GM18502 (cell line): ENCODE measurements around the gene GBA3.

Experiments
- ATAC-seq: cut with Tn5 transposase; IDR thresholded peaks from one replicate; pipeline ENCODE4 v1.9.1; 2021; ENCODE audit warnings: mild to moderate bottlenecking; ENCODE audit not compliant: unreplicated experiment, poor library complexity

Gene GBA3

GRCh38 chr4:22766068-22766467 is 73.3 kb downstream of the GBA3 start:
- ATAC-seq: no peak

- no peak for ATAC-seq
These were observed 85.9 kb downstream of the GBA3 start for GRCh38 chr4:22778547-22779163.

- no peak for ATAC-seq
These were observed 87.6 kb downstream of the GBA3 start for GRCh38 chr4:22780317-22780716.

GRCh38 chr4:22780797-22781196 is 88.1 kb downstream of the GBA3 start:
- no peak for ATAC-seq

- ATAC-seq: no peak
These were observed 95.1 kb downstream of the GBA3 start for GRCh38 chr4:22787753-22788375.

- no peak for ATAC-seq
These were observed 97.9 kb downstream of the GBA3 start for GRCh38 chr4:22790631-22791030.

GRCh38 chr4:22794732-22795131 is 102.0 kb downstream of the GBA3 start:
- no peak for ATAC-seq

GRCh38 chr4:22801391-22801790 is 108.7 kb downstream of the GBA3 start:
- no peak for ATAC-seq

GRCh38 chr4:22802876-22803275 is 110.1 kb downstream of the GBA3 start:
- no peak for ATAC-seq

GRCh38 chr4:22803512-22803911 is 110.8 kb downstream of the GBA3 start:
- no peak for ATAC-seq

- ATAC-seq: no peak
These were observed 122.2 kb downstream of the GBA3 start for GRCh38 chr4:22814906-22815305.

- no peak for ATAC-seq
These were observed 131.4 kb downstream of the GBA3 start for GRCh38 chr4:22824091-22824490.

GRCh38 chr4:22842360-22843018 is 149.8 kb downstream of the GBA3 start:
- no peak for ATAC-seq

- no peak for ATAC-seq
These were observed 155.6 kb downstream of the GBA3 start for GRCh38 chr4:22848332-22848731.

- no peak for ATAC-seq
These were observed 157.3 kb downstream of the GBA3 start for GRCh38 chr4:22850055-22850454.

- no peak for ATAC-seq
These were observed 157.9 kb downstream of the GBA3 start for GRCh38 chr4:22850630-22851029.

- ATAC-seq: no peak
These were observed 164.7 kb downstream of the GBA3 start for GRCh38 chr4:22857411-22857810.

GRCh38 chr4:22859318-22859717 is 166.6 kb downstream of the GBA3 start:
- ATAC-seq: no peak
